A673 (cell line): ENCODE measurements around the gene OR7A5.

Source experiments
- CTCF ChIP-seq: fragments of 300-800, 200-600 bp; sonication (generic); conservative IDR thresholded peaks from 2 replicates; pipeline ENCODE4 v1.5.1; 2017; ENCODE audit warnings: low read depth, mild to moderate bottlenecking, antibody characterized with exemption, low read length, moderate library complexity, mixed read lengths
- EZH2 ChIP-seq: fragments of 200-600 bp; sonication (generic); IDR thresholded peaks from 2 replicates; pipeline ENCODE4 v1.6.1; 2017; ENCODE audit warnings: borderline replicate concordance, low read depth, mild to moderate bottlenecking, mixed read lengths, antibody characterized with exemption, low read length; ENCODE audit not compliant: poor library complexity, severe bottlenecking

- TF ChIP-seq CTCF (no peak), EZH2 (no peak)
These were observed 55.8 kb downstream of the OR7A5 start for GRCh38 chr19:14779151-14779550.
